Effector memory CD4-positive, alpha-beta T cell (primary cell): Measurements from ENCODE around the gene NINJ2.

Experiments
- DNase-seq, 3 donors: peaks; one replicate each; pipeline ENCODE4 v3.0.0-alpha.2; 2020
- H3K27ac ChIP-seq: 2 replicates; pipeline ENCODE4 v1.7.0; 2013; ENCODE audit warnings: mild to moderate bottlenecking, low read length, moderate library complexity; ENCODE audit not compliant: insufficient read depth, poor library complexity, severe bottlenecking
- H3K27me3 ChIP-seq: replicated peaks from 2 replicates; pipeline ENCODE4 v1.7.0; 2013; ENCODE audit warnings: mild to moderate bottlenecking, low read length; ENCODE audit not compliant: insufficient read depth, control insufficient read depth, poor library complexity, severe bottlenecking
- H3K36me3 ChIP-seq: 2 replicates; pipeline ENCODE4 v1.7.0; 2013; ENCODE audit warnings: mild to moderate bottlenecking, low read length, moderate library complexity; ENCODE audit not compliant: control insufficient read depth, insufficient read depth
- H3K4me1 ChIP-seq: 2 replicates; pipeline ENCODE4 v1.7.0; 2013; ENCODE audit warnings: low read length, mild to moderate bottlenecking; ENCODE audit not compliant: control insufficient read depth, insufficient read depth, poor library complexity, severe bottlenecking
- H3K4me3 ChIP-seq: 2 replicates; pipeline ENCODE4 v1.7.0; 2013; ENCODE audit warnings: low read length, low read depth, mild to moderate bottlenecking; ENCODE audit not compliant: insufficient read depth, poor library complexity, severe bottlenecking
- H3K9me3 ChIP-seq: 2 replicates; pipeline ENCODE4 v1.7.0; 2013; ENCODE audit warnings: mild to moderate bottlenecking, low read length, moderate library complexity; ENCODE audit not compliant: control insufficient read depth

The NINJ2 gene

DNA sequence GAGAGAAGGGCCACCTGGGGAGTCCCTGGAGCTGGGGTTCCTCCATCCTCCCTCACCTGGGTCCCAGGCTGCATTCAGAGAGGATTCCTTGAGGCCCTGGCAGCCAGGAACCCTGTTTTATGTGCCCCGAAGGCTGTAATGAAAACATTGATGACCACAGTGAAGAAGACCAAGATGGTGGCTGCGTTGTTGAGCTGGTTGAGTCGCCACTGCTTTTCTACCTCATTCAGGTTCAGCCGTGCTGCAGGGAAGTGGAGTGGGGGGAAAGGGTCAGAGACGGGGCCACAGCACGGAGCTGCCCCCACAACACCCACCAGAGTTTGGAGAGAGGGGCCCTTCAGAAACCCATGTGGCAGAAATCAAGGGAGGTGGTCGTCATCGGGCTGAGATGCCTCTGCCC lies 98.1 kb downstream of the NINJ2 start:
- no peak overlapping the region for H3K4me3 ChIP-seq
- H3K9me3 ChIP-seq, result no peaks in the 10 kb centered on the region
- DNase-seq, result no peak
- no peaks in the 10 kb centered on the region for H3K36me3 ChIP-seq
- peaks cover 54% of the 10 kb centered on the region for H3K4me1 ChIP-seq
- no peaks in the 10 kb centered on the region for H3K27me3 ChIP-seq
- no peak overlapping the region for H3K27ac ChIP-seq

DNA sequence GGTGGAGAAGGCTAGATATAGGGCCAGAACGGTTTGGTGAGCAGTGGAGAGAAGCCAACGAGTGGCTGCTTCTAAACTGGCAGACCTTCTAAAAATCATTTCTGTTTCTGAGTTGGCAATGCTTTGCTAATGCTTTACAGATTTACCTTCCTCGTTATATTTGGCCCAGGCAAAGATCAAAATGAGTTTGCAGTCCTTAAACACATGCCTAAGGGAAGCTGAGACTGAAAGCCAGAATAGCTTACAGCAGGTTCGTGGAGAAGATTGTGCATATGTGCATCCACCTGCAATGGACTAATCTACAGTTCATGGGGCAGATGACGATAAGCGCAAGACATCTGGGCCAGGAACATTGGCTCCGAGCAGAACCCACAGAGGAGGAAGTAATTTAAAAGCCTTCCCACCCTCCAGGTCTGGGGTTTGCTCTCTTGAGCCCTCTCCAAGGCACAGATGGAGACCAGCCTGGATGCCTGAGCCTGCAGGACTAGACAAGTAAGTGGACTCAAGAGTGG lies 99.4 kb downstream of the NINJ2 start:
- DNase-seq, result no peak
- Histone ChIP-seq H3K4me1 (peaks cover 45% of the 10 kb centered on the region), H3K27me3 (no peaks in the 10 kb centered on the region), H3K27ac (peak overlapping the region; percentile 73), H3K9me3 (no peaks in the 10 kb centered on the region), H3K36me3 (no peaks in the 10 kb centered on the region), H3K4me3 (peak overlapping the region; percentile 26)

DNA sequence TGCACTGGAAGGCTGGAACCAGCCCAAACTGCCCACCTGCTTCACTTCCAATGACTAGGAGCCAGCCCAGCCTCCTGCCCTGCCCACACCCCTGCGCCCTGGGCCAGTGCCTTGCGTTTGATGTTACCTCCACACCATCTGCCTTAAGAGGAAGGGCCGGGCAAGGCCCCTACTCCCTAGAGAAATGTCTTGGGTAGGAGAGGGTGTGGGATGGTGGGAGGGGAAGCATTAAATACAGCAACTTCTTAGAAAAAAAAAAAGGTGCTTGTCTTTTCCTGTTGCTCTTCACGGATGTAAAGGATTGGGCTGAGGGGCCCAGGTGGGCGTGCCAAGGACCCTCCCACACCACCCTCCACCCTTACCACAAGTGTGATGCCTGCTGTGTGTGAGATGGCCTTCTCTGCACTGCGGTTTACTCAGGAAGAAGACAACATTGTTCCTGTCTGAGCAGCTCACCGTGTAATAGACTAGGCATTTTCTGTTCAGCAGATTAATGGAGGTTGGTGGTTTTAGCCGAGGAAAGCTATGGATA lies 99.9 kb downstream of the NINJ2 start:
- Histone ChIP-seq H3K36me3 (no peaks in the 10 kb centered on the region), H3K4me3 (peak overlapping the region; percentile 26), H3K27me3 (no peaks in the 10 kb centered on the region), H3K4me1 (peaks cover 45% of the 10 kb centered on the region), H3K9me3 (no peaks in the 10 kb centered on the region), H3K27ac (peak overlapping the region; percentile 73)
- peak; percentile 18 to 65 (median 39) for DNase-seq

DNA sequence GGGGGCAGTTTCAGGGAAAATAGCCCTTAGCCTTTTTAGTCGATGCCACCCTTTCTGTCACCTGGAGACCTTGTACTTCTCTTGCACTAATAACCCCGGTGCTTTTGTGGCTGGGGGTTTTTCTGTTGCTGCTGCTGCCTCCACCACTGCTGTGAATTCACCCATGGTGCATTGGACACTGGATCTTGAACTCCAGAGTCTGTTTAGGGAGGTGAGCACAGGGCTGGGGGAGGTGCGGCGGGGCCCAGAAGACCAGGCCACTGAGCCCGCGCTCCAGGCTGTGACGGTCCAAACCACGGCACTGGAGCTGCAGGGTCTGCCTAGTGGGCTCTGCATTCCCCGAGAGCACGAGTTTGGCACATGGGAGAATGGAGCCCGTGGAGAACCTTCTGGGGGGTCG lies 100.6 kb downstream of the NINJ2 start:
- peaks cover 45% of the 10 kb centered on the region for H3K4me1 ChIP-seq
- H3K27me3 ChIP-seq, result no peaks in the 10 kb centered on the region
- DNase-seq, result no peak
- H3K27ac ChIP-seq, result peak overlapping the region; percentile 73
- no peaks in the 10 kb centered on the region for H3K36me3 ChIP-seq
- H3K4me3 ChIP-seq, result no peak overlapping the region
- H3K9me3 ChIP-seq, result no peaks in the 10 kb centered on the region

DNA sequence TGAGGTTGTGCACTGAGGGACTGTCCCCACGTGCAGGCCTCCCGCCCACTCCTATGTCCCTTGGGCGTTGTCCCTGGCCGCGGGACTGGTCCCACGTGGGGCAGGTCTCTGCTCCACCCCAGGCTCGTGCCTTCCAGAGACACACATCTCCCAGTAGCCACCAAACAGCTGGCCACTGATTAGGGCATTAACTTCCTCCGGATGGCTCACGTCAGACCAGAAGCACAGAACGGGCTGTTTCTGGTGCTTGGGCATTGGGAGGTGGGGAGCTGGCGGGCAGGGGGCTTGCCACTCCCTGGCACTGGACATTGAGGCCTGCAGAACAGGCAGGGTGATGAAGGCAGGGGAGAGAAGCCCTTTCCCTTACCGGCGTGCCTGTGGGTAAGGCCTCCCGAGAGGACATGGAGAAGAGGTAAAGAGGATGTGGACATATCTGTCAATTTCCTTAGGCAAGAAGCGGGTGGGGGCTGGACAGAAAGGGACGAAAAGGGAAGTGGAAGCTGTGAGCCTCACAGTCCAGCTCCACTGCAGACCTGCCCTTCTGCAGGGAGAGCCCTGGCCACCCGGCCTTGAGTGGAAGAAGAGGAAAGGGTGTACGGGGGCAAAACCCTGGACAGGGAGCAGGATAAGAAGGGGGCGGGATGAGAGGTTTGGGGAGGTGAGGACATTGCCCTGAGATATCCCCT lies 101.2 kb downstream of the NINJ2 start:
- Histone ChIP-seq H3K36me3 (no peaks in the 10 kb centered on the region), H3K27ac (peak overlapping the region; percentile 73), H3K9me3 (no peaks in the 10 kb centered on the region), H3K27me3 (no peaks in the 10 kb centered on the region), H3K4me3 (no peak overlapping the region), H3K4me1 (peaks cover 45% of the 10 kb centered on the region)
- DNase-seq, result no peak

DNA sequence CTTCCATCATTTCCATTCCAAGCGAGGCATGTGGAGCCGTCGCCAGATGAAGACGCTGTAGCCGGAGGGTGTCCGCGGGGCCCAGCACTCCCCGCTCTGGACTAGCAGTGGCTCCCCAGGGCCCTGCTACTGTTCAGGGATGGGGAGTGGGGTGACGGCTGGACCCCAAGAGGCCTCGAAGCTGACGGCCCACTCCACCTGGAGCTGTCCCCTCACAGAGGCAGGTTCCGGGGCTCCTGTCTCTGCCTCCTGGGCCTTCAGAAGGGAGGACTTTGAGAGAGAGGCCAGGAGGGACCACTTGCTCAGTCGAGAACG lies 101.9 kb downstream of the NINJ2 start:
- H3K4me3 ChIP-seq, result no peak overlapping the region
- H3K27me3 ChIP-seq, result no peaks in the 10 kb centered on the region
- H3K4me1 ChIP-seq, result peaks cover 45% of the 10 kb centered on the region
- H3K9me3 ChIP-seq, result no peaks in the 10 kb centered on the region
- no peaks in the 10 kb centered on the region for H3K36me3 ChIP-seq
- H3K27ac ChIP-seq, result no peak overlapping the region
- DNase-seq, result no peak

DNA sequence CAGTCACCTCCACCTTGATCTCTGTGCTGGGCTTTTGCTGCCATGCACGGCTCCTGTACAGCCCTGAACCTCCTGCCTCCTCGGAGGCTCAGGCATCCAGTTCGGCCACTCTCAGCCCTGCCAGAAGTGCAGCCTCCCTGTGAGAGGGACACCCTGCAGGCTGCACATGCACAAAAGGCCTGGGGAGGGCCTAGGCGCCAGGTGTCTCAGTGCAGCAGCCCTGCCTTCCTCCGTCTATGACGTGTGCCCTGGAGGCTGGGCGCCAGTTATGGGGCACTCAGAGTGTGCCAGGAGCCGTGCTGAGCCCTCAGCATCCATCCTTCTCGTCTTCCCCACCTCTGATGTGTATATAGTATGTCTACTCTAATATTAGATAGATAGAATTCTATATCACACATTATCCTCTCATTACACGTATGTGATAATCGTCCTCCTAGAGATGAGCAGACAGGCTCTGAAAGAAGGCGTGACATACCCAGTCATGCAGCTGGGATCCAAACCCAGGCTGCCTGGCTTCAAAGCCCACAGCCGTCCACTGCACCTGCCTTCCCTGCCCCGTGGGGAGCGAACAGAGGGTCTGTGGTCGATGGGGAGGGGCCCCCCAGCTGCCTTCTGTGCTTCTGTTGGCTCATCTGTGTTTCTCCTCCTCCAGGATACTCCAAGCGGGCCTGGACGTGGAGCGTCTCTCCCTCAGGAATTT lies 102.4 kb downstream of the NINJ2 start:
- Histone ChIP-seq H3K27ac (no peak overlapping the region), H3K9me3 (no peaks in the 10 kb centered on the region), H3K4me1 (peaks cover 42% of the 10 kb centered on the region), H3K27me3 (no peaks in the 10 kb centered on the region), H3K4me3 (no peak overlapping the region), H3K36me3 (no peaks in the 10 kb centered on the region)
- DNase-seq, result no peak

DNA sequence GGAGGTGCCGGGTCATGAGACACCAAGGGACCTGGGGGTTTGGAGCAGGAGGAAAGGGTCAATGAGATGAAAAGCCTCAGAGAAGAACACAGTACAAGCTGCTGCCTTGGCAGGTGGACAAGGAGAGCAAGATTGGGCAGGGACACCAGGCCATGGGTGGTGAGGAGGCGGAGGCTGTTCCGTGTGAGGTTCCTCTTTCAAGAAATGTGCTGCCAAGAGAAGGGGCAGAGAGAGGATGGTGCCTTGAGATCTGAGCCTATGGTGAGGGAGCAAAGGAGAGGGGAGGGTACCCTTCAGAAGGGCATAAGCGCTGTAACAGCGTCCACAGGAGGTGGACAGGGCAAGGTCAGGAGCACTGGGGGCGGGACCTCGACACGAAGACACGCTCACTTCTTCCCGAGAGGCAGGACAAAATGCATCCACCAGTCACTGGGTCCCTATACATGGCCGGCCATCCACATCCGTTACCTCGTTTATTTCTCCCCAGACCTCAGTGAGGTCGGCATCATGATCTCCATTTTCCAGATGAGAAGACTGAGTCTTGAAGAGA lies 103.3 kb downstream of the NINJ2 start:
- Histone ChIP-seq H3K27me3 (no peaks in the 10 kb centered on the region), H3K27ac (no peak overlapping the region), H3K4me1 (peaks cover 34% of the 10 kb centered on the region)

DNA sequence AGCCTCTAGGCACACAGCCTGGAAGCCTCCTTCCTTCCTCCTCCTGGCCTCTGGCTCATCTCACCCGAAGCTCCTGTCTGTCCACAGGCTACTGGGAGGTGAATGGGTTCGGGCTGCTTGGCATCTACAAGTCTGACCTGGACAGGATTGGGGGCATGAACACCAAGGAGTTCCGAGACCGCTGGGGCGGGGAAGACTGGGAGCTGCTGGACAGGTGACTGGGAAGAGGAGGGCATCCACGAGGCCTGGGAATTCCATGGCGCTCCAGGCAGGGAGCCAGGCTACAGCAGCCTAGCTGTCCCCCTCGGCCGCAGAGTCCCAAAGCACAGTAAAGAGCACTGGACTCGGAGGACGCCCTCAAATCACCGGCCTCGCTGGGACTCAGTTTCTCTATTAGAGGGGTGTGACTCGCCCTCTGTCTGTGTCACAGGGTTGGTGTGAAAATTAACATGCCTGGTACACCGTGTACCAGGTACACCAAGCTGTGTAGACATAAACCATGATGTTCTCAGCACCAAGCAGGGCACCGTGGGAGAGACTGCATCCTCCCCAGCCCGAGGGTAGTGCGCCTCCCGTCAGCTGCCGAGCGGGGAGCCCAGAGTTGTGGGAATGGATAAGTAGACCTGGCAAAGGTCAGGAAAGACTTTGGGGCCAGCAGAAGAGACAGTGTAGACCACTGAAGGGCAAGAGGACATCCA lies 103.9 kb downstream of the NINJ2 start:
- no peaks in the 10 kb centered on the region for H3K9me3 ChIP-seq
- DNase-seq, result no peak
- H3K36me3 ChIP-seq, result no peaks in the 10 kb centered on the region
- H3K27ac ChIP-seq, result no peak overlapping the region
- no peak overlapping the region for H3K4me3 ChIP-seq
- H3K4me1 ChIP-seq, result peaks cover 28% of the 10 kb centered on the region
- no peaks in the 10 kb centered on the region for H3K27me3 ChIP-seq

More for the DNA sequence above, 103.3 kb downstream of the NINJ2 start:
- DNase-seq, result no peak
- Histone ChIP-seq H3K9me3 (no peaks in the 10 kb centered on the region), H3K36me3 (no peaks in the 10 kb centered on the region), H3K4me3 (no peak overlapping the region)
